ENCODE data around the gene MPHOSPH10.
"Not testable (repeated sequence)": the region's sequence is repeated elsewhere in the genome, so short reads cannot be mapped to it uniquely, and the experiment has no call there.

- TF ChIP-seq, protein P1, sequence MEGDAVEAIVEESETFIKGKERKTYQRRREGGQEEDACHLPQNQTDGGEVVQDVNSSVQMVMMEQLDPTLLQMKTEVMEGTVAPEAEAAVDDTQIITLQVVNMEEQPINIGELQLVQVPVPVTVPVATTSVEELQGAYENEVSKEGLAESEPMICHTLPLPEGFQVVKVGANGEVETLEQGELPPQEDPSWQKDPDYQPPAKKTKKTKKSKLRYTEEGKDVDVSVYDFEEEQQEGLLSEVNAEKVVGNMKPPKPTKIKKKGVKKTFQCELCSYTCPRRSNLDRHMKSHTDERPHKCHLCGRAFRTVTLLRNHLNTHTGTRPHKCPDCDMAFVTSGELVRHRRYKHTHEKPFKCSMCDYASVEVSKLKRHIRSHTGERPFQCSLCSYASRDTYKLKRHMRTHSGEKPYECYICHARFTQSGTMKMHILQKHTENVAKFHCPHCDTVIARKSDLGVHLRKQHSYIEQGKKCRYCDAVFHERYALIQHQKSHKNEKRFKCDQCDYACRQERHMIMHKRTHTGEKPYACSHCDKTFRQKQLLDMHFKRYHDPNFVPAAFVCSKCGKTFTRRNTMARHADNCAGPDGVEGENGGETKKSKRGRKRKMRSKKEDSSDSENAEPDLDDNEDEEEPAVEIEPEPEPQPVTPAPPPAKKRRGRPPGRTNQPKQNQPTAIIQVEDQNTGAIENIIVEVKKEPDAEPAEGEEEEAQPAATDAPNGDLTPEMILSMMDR (IDR thresholded peaks at IDR 0.05), result not testable (repeated sequence)
- TF ChIP-seq POLR2A (IDR thresholded peaks at IDR 0.05), result not testable (repeated sequence)
These were observed 46.6 kb upstream of the MPHOSPH10 start for GRCh38 chr2:71083752-71084312.

All from uterus (tissue), 2 donors.